Measurements from ENCODE around the gene GPR143. TPM values are rescaled to one million over a fixed set of nuclear protein-coding genes. Genes with fewer than 3 reads are reported as not detected.

GPR143 gene
- total and polyA plus RNA-seq, 2 of the 4 experiments (the other 2 are of a cell fraction) = 0.07 TPM; not detected in 1

DNA sequence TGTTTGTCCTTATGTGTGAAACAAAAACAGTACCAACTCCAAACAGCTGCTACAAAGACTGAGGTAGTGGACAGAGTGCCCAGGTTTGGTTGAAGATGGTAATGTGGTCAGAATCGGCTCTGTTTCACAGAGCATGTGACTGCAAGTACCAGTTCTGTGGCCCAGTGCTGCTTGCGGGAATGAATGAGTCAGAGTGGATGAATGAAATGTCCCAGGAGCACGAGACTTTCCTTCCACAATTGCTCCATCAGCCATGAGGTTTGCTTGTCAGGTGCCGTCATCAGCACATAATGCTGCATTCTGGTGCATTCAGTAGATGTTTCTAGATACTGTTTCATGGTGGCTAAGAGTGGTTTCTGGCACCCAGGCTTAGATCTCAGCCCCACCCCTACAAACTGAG is 84.2 kb downstream of the GPR143 start:
- H3K27ac ChIP-seq (ENCODE audit: insufficient read depth, low read length) = no peak overlapping the region
- no peak overlapping the region for H2BK20ac ChIP-seq (ENCODE audit: low read depth, low read length)
- no peak overlapping the region for H3K23ac ChIP-seq (ENCODE audit: low read depth, low read length)
- BruUV-seq (replicated peaks) = no TSS peak
- H4K5ac ChIP-seq (ENCODE audit: low read depth, low read length) = no peak overlapping the region
- in situ Hi-C loops (cut with MboI; ENCODE audit: low sequenced_read_pairs) = loop anchor here (10.0 kb wide), 2 partner anchors 717 to 857 kb away; no protein-coding TSS in a partner anchor
- dilution Hi-C loops (cut with HindIII; ENCODE audit: low sequenced_read_pairs, unreplicated experiment) = no loop called here
- H4K91ac ChIP-seq (ENCODE audit: insufficient read depth, low read depth, low read length) = no peak overlapping the region
- H4K8ac ChIP-seq (ENCODE audit: low read depth in 2 of 2, low read length in 2 of 2) = peak overlapping the region in 1 of 2 experiments; percentile 22; a peak in 1 of 4 replicates
- H4K20me1 ChIP-seq (ENCODE audit: insufficient read depth, low read length) = no peaks in the 10 kb centered on the region
- ATAC-seq (ENCODE audit: low read depth) (no peak; the same call in 1 of the 2 replicates), DNase-seq (peak; percentile 65)
- peaks cover 0 to 58% of the 10 kb centered on the region in 2 experiments; a peak in 3 of 4 replicates for H3K79me1 ChIP-seq (ENCODE audit: low read depth in 1 of 2, low read length in 2 of 2)
- no peak overlapping the region; the same call in 1 of the 2 replicates for H3K4ac ChIP-seq (ENCODE audit: low read depth, low read length)
- TF ChIP-seq, protein P1, sequence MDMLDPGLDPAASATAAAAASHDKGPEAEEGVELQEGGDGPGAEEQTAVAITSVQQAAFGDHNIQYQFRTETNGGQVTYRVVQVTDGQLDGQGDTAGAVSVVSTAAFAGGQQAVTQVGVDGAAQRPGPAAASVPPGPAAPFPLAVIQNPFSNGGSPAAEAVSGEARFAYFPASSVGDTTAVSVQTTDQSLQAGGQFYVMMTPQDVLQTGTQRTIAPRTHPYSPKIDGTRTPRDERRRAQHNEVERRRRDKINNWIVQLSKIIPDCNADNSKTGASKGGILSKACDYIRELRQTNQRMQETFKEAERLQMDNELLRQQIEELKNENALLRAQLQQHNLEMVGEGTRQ (IDR thresholded peaks at IDR 0.05; ENCODE audit: low read depth, low read length) = peak; percentile 23; the same call in 1 of the 2 replicates
- TF ChIP-seq MXI1 (IDR thresholded peaks at IDR 0.05; ENCODE audit: borderline replicate concordance, low read depth, low read length) (peak; percentile 42; the same call in 1 of the 2 replicates), BHLHE40 (IDR thresholded peaks at IDR 0.05; ENCODE audit: low read depth, low read length) (peak; percentile 89), CHD1 (IDR thresholded peaks at IDR 0.05; ENCODE audit: low read depth, low read length) (no peak), MAZ (IDR thresholded peaks at IDR 0.05; ENCODE audit: borderline replicate concordance, low read depth, low read length) (no peak), CEBPB (IDR thresholded peaks at IDR 0.05; ENCODE audit: low read depth, low read length) (peak; percentile 46; the same call in 1 of the 2 replicates)
- TF ChIP-seq, protein P2, sequence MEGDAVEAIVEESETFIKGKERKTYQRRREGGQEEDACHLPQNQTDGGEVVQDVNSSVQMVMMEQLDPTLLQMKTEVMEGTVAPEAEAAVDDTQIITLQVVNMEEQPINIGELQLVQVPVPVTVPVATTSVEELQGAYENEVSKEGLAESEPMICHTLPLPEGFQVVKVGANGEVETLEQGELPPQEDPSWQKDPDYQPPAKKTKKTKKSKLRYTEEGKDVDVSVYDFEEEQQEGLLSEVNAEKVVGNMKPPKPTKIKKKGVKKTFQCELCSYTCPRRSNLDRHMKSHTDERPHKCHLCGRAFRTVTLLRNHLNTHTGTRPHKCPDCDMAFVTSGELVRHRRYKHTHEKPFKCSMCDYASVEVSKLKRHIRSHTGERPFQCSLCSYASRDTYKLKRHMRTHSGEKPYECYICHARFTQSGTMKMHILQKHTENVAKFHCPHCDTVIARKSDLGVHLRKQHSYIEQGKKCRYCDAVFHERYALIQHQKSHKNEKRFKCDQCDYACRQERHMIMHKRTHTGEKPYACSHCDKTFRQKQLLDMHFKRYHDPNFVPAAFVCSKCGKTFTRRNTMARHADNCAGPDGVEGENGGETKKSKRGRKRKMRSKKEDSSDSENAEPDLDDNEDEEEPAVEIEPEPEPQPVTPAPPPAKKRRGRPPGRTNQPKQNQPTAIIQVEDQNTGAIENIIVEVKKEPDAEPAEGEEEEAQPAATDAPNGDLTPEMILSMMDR (conservative IDR thresholded peaks at IDR 0.05; ENCODE audit: low read depth, low read length) = no peak
- H2AFZ ChIP-seq (replicated peaks; ENCODE audit: low read length, poor library complexity) = no peak overlapping the region
- no peak overlapping the region for H3K18ac ChIP-seq (ENCODE audit: low read depth, low read length)
- ChIA-PET CTCF (no interaction called here), POLR2A (ENCODE audit: unreplicated experiment) (no interaction called here)
- no peaks in the 10 kb centered on the region; the same call in 1 of the 2 replicates for H3K9me3 ChIP-seq (ENCODE audit: control insufficient read depth, insufficient read depth, low read length)
- intact Hi-C loops (cut with micrococcal nuclease) = loop anchor here (2.0 to 5.0 kb wide), 3 partner anchors 151 to 339 kb away; partner anchors contain the start of gene TBL1X
- H3K36me3 ChIP-seq (ENCODE audit: control insufficient read depth, insufficient read depth, low read length) = peaks cover 15% of the 10 kb centered on the region
- no peak overlapping the region for H3K4me3 ChIP-seq (ENCODE audit: insufficient read depth, low read depth, low read length)
- H2BK5ac ChIP-seq (ENCODE audit: low read depth, low read length, poor library complexity, severe bottlenecking) = no peak overlapping the region
- no peaks in the 10 kb centered on the region for H3K27me3 ChIP-seq (ENCODE audit: control insufficient read depth, insufficient read depth, low read length)
- no peak overlapping the region for H3K56ac ChIP-seq (ENCODE audit: extremely low read depth, insufficient read depth, low read length)
- no peak overlapping the region for H2BK15ac ChIP-seq (ENCODE audit: low read depth, low read length)
- no peak overlapping the region for H3K4me2 ChIP-seq (ENCODE audit: low read depth, low read length)
- WGBS, 2 experiments (ENCODE audit: extremely low coverage in 2 of 2, insufficient read length in 1 of 2) = no CpG with 5 or more reads among the region's 4 CpGs
- no peak overlapping the region for H3K9ac ChIP-seq (ENCODE audit: low read depth, low read length)
- peak overlapping the region; percentile 10; the same call in 1 of the 2 replicates for H2AK5ac ChIP-seq (ENCODE audit: low read depth, low read length)
- no peak overlapping the region for H2AK9ac ChIP-seq (replicated peaks; ENCODE audit: low read depth, low read length, poor library complexity)
- 0 out of 2 replicates have a peak overlapping the region, but pooled peaks have one; percentile 28 for H3K14ac ChIP-seq (replicated peaks; ENCODE audit: low read depth, low read length)
- peaks cover 2% of the 10 kb centered on the region; the same call in 1 of the 2 replicates for H3K4me1 ChIP-seq (ENCODE audit: control insufficient read depth, insufficient read depth, low read length)
- peaks cover 13% of the 10 kb centered on the region for H3K9me1 ChIP-seq (ENCODE audit: insufficient read depth, low read length)
- no peak overlapping the region for H2BK120ac ChIP-seq (ENCODE audit: low read depth, low read length)
